ENCODE results near the gene DPM2.

DNA sequence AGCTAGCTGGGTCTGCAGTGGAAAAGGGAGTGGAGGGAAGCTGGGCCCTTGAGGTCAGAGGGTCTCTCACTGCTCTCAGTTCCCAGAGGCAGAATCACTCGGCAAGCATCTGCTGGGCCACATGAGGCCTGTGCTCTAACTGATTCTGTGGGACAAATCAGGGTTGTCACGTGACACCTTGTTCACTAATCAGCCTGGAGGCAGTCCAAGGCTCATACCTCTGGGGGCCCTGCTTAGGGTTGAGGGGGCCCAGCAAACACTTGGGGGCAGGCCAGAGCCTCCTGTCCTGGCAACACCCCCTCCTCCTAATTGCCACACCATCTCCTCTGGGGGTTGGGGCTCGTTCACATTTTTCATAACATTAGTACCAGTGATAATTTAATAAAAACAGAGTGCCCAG is 9.1 kb upstream of the DPM2 start:
- TF ChIP-seq POLR2AphosphoS5 (IDR thresholded peaks at IDR 0.05; ENCODE audit: insufficient read depth in 1 of 2, low read depth in 1 of 2), result no peak
- TF ChIP-seq, protein P1, sequence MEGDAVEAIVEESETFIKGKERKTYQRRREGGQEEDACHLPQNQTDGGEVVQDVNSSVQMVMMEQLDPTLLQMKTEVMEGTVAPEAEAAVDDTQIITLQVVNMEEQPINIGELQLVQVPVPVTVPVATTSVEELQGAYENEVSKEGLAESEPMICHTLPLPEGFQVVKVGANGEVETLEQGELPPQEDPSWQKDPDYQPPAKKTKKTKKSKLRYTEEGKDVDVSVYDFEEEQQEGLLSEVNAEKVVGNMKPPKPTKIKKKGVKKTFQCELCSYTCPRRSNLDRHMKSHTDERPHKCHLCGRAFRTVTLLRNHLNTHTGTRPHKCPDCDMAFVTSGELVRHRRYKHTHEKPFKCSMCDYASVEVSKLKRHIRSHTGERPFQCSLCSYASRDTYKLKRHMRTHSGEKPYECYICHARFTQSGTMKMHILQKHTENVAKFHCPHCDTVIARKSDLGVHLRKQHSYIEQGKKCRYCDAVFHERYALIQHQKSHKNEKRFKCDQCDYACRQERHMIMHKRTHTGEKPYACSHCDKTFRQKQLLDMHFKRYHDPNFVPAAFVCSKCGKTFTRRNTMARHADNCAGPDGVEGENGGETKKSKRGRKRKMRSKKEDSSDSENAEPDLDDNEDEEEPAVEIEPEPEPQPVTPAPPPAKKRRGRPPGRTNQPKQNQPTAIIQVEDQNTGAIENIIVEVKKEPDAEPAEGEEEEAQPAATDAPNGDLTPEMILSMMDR (IDR thresholded peaks at IDR 0.05), result no peak
- no peak for TF ChIP-seq POLR2A (IDR thresholded peaks at IDR 0.05)
